ENCODE measurements around the gene PATL1. TPM values are rescaled to one million over a fixed set of nuclear protein-coding genes. Genes with fewer than 3 reads are reported as not detected.

The PATL1 gene
- total and polyA plus RNA-seq, 2 of the 8 experiments (the other 6 are each of a cell fraction or from before 2014, with no cell fraction given): 30.4 to 33.4 TPM

- Histone ChIP-seq H2AFZ (ENCODE audit: low read length) (no peak overlapping the region), H2BK5ac (ENCODE audit: low read depth, low read length) (no peak overlapping the region), H3K18ac (ENCODE audit: extremely low read depth, low read length) (no peak overlapping the region), H3K23me2 (ENCODE audit: low read depth, low read length) (no peaks in the 10 kb centered on the region), H3K4me1 (replicated peaks in 1 of 4; ENCODE audit: control insufficient read depth in 3 of 4, insufficient read depth in 4 of 4, low read length in 3 of 4) (no peaks in the 10 kb centered on the region), H2BK15ac (ENCODE audit: low read length) (no peak overlapping the region), H3K4me3 (ENCODE audit: extremely low read depth in 1 of 4, insufficient read depth in 2 of 4, low read depth in 3 of 4, low read length in 4 of 4) (no peak overlapping the region), H2BK12ac (ENCODE audit: low read depth, low read length) (no peak overlapping the region), H3K27ac (ENCODE audit: low read depth, low read length) (no peak overlapping the region), H4K5ac (ENCODE audit: insufficient read length, low read depth, low read length) (no peak overlapping the region), H3K14ac (ENCODE audit: insufficient read length) (no peak overlapping the region), H3K9me3 (ENCODE audit: insufficient read depth in 2 of 2, low read depth in 1 of 2, low read length in 1 of 2) (no peaks in the 10 kb centered on the region), H4K8ac (ENCODE audit: extremely low read depth, insufficient read depth, low read length) (no peak overlapping the region), H3K9ac (replicated peaks in 1 of 4; ENCODE audit: extremely low read depth in 1 of 4, low read depth in 3 of 4, low read length in 3 of 4) (no peak overlapping the region), H4K91ac (replicated peaks; ENCODE audit: insufficient read length, low read length) (no peak overlapping the region), H3K4me2 (ENCODE audit: insufficient read depth in 1 of 2, low read depth in 2 of 2, low read length in 2 of 2) (no peak overlapping the region), H3K36me3 (ENCODE audit: control insufficient read depth in 2 of 4, insufficient read depth in 4 of 4, low read length in 3 of 4) (peaks cover 17 to 56% (median 37%) of the 10 kb centered on the region in 4 experiments; a peak in 7 of 8 replicates), H3K23ac (ENCODE audit: insufficient read length) (no peak overlapping the region), H2AK5ac (ENCODE audit: low read depth, low read length) (no peak overlapping the region), H3K27me3 (replicated peaks in 1 of 4; ENCODE audit: control insufficient read depth in 3 of 4, extremely low read depth in 1 of 4, insufficient read depth in 3 of 4, low read length in 3 of 4) (no peaks in the 10 kb centered on the region), H3K56ac (replicated peaks; ENCODE audit: insufficient read length, low read depth, low read length) (no peak overlapping the region), H2BK20ac (ENCODE audit: low read length) (no peak overlapping the region), H3K79me1 (ENCODE audit: low read depth, low read length) (0 out of 2 replicates have a peak, but pooled peaks cover 2% of the 10 kb centered on the region), H3K79me2 (ENCODE audit: control insufficient read depth in 1 of 2, insufficient read depth in 2 of 2, low read length in 2 of 2) (peaks cover 0 to 19% of the 10 kb centered on the region in 2 experiments; a peak in 3 of 4 replicates), H4K20me1 (replicated peaks in 1 of 2; ENCODE audit: control insufficient read depth in 1 of 2, insufficient read depth in 2 of 2, low read length in 2 of 2) (peaks cover 0 to 5% of the 10 kb centered on the region in 2 experiments), H3K4ac (replicated peaks; ENCODE audit: insufficient read length, low read depth, low read length) (no peak overlapping the region), H2BK120ac (replicated peaks; ENCODE audit: low read depth, low read length) (no peak overlapping the region)
- FAIRE-seq (no peak), DNase-seq (ENCODE audit: low read depth in 1 of 2, low spot score in 2 of 2) (no peak)
- CTCF ChIA-PET (ENCODE audit: partially characterized antibody): interaction anchor here (0.7 to 1.0 kb wide), 3 partner anchors 11 to 21 kb away, joined by 3 read pairs; no protein-coding TSS in a partner anchor
- 93% methylated on average over 6 of the region's 6 CpGs; no CpG with 5 or more reads in 1 of the 2 experiments for WGBS, 2 experiments (ENCODE audit: extremely low coverage in 1 of 2, insufficient coverage in 1 of 2, insufficient read length in 1 of 2, insufficient replicate concordance in 2 of 2, low coverage in 1 of 2, low lambda C conversion rate in 2 of 2, missing lambda C conversion rate in 1 of 2)
- POLR2A ChIA-PET (ENCODE audit: partially characterized antibody): no interaction called here
- no peak for TF ChIP-seq HDAC2 (IDR thresholded peaks at IDR 0.05; ENCODE audit: borderline replicate concordance in 1 of 2, low read depth in 2 of 2, low read length in 2 of 2)
- no peak for TF ChIP-seq GTF2F1 (IDR thresholded peaks at IDR 0.05; ENCODE audit: borderline replicate concordance, low read depth, low read length)
- no peak for TF ChIP-seq EGR1 (IDR thresholded peaks at IDR 0.05; ENCODE audit: borderline replicate concordance, low read depth, low read length)
- no peak for TF ChIP-seq RAD21 (IDR thresholded peaks at IDR 0.05 in 1 of 2, conservative IDR thresholded peaks at IDR 0.05 in 1 of 2; ENCODE audit: low read depth in 2 of 2, low read length in 2 of 2)
- no peak for TF ChIP-seq CBX5 (IDR thresholded peaks at IDR 0.05; ENCODE audit: low read depth, low read length)
- no peak for TF ChIP-seq GABPA (IDR thresholded peaks at IDR 0.05; ENCODE audit: borderline replicate concordance, insufficient read depth, low read length)
- TF ChIP-seq NRF1 (IDR thresholded peaks at IDR 0.05; ENCODE audit: low read depth, low read length): no peak
These were observed 61.0 kb downstream of the PATL1 start for GRCh38 chr11:59607703-59608454.

Data from H1 (cell line).